Colonic mucosa (tissue), 4 donors: ENCODE results near the gene ZNF614. TPM values are rescaled to one million over a fixed set of nuclear protein-coding genes. Genes with fewer than 3 reads are reported as not detected.
A peak's percentile ranks its signal among the peaks of the same experiment; 100 is the strongest.
"Not testable (repeated sequence)": the region's sequence is repeated elsewhere in the genome, so short reads cannot be mapped to it uniquely, and the experiment has no call there.

Experiments used
- DNase-seq: peaks from one replicate; pipeline ENCODE4 v3.0.0-alpha.2; 2020
- H3K27ac ChIP-seq: fragments of 200-600 bp; one replicate; pipeline ENCODE4 v1.8.0; 2021
- H3K27me3 ChIP-seq: fragments of 200-600 bp; one replicate; pipeline ENCODE4 v1.8.0; 2021
- H3K36me3 ChIP-seq: fragments of 200-600 bp; one replicate; pipeline ENCODE4 v1.8.0; 2021
- H3K4me1 ChIP-seq: fragments of 200-600 bp; one replicate; pipeline ENCODE4 v1.8.0; 2021; ENCODE audit warnings: mild to moderate bottlenecking
- H3K4me3 ChIP-seq: fragments of 200-600 bp; one replicate; pipeline ENCODE4 v1.8.0; 2021
- H3K9ac ChIP-seq, 2 donors: one replicate each; pipeline ENCODE4 v1.7.0; 2013; ENCODE audit warnings: control low read depth in 2 of 2, low read depth in 2 of 2, low read length in 2 of 2
- H3K9me3 ChIP-seq: fragments of 200-600 bp; one replicate; pipeline ENCODE4 v1.8.0; 2021
- CTCF ChIP-seq: fragments of 200-600 bp; IDR thresholded peaks from one replicate; pipeline ENCODE4 v1.8.0; 2022; ENCODE audit warnings: antibody characterized with exemption, mild to moderate bottlenecking
- intact Hi-C: fragments of 100-400 bp; cut with DNase I; formaldehyde crosslinking; loops from one replicate; pipeline ENCODE4 v1.14.1; 2022
- total RNA-seq, 2 donors: library from RNA; stranded (reverse); fragmentation: NEBNext Ultra II Directional in 1 of 2; extraction: Animal tissue kit (Norgen Biotek cat#: 25700) in 1 of 2; gene quantifications; one replicate each; pipeline ENCODE4 v1.2.1, GENCODE V29; 2021
- donor health status: healthy.
- donor health status: DM: no; HTN: no; CAD: no.
- donor health status: DM: no; HTN: no; CAD: no.

Gene ZNF614
- 1 to 10 TPM; 3.3 to 4.2 TPM for total RNA-seq

GRCh38 chr19:52028027-52028779, at the start of gene ZNF614:
TSS of gene ZNF614 (minus strand) at chr19:52028379. CDS start at chr19:52025745, 2,634 bp downstream.
- peak within 1 kb of the TSS; percentile 78 to 94 for H3K9ac ChIP-seq
- peak within 1 kb of the TSS; percentile 54 for H3K4me3 ChIP-seq
- TF ChIP-seq CTCF = no peak
- no peaks in the 10 kb centered on the region for H3K4me1 ChIP-seq
- intact Hi-C loops = no loop called here
- no peaks in the 10 kb centered on the region for H3K27me3 ChIP-seq
- H3K27ac ChIP-seq = peak within 1 kb of the TSS; percentile 80
- H3K9me3 ChIP-seq = no peaks in the 10 kb centered on the region
- peaks cover 12% of the 10 kb centered on the region for H3K36me3 ChIP-seq
- peak; percentile 87 for DNase-seq

DNA sequence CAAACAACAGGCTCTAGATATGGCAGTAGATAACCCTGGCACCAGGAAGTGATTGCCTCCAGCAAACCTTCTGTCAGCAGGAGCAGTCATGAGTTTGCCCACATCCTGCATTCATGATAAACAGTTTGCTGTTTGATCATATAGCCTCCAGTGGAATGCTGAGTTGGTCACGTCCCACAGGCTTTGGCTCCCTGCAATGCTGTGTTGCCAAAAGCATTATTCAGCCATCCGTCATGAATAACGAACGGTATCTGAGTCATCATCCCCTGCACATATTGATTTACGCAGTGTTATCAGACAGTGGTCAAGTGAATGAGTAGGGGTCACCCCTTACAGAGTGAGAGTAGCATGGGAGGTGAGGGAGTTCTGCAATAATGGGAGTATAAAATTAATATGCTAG, 42.3 kb upstream of the ZNF614 start:
- no peak overlapping the region for H3K9ac ChIP-seq
- no peak for TF ChIP-seq CTCF
- intact Hi-C loops = no loop called here
- H3K27me3 ChIP-seq = no peaks in the 10 kb centered on the region
- H3K36me3 ChIP-seq = peaks cover 33% of the 10 kb centered on the region
- no peak overlapping the region for H3K4me3 ChIP-seq
- DNase-seq = no peak
- H3K4me1 ChIP-seq = no peaks in the 10 kb centered on the region
- H3K27ac ChIP-seq = no peak overlapping the region
- peaks cover 8% of the 10 kb centered on the region for H3K9me3 ChIP-seq

DNA sequence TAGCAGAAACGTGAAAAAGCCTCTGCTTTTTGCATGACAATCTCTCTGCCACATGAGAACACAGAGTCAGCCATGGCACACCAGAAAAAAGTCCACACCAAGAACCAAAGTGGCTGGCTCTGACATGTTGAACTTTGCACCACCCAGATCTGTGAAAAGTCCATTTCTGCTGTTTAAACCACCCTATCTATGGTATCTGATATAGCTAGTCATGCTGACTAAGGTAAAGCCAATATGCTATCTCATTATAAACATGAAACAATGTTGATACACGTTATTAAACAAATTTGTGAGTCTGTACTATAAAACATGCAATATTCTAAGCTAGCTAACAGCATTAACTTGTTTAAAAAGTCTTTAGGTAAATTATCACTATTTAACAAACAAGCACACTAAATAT, 41.5 kb upstream of the ZNF614 start:
- DNase-seq = no peak
- Histone ChIP-seq H3K4me1 (no peaks in the 10 kb centered on the region), H3K27ac (no peak overlapping the region), H3K27me3 (no peaks in the 10 kb centered on the region), H3K9ac (no peak overlapping the region), H3K9me3 (peaks cover 8% of the 10 kb centered on the region), H3K4me3 (no peak overlapping the region), H3K36me3 (peaks cover 26% of the 10 kb centered on the region)
- TF ChIP-seq CTCF = no peak
- intact Hi-C loops = no loop called here

- no peaks in the 10 kb centered on the region for H3K27me3 ChIP-seq
- H3K9me3 ChIP-seq = peaks cover 14% of the 10 kb centered on the region
Observed at GRCh38 chr19:52066258-52066863, 38.2 kb upstream of the ZNF614 start.

DNA sequence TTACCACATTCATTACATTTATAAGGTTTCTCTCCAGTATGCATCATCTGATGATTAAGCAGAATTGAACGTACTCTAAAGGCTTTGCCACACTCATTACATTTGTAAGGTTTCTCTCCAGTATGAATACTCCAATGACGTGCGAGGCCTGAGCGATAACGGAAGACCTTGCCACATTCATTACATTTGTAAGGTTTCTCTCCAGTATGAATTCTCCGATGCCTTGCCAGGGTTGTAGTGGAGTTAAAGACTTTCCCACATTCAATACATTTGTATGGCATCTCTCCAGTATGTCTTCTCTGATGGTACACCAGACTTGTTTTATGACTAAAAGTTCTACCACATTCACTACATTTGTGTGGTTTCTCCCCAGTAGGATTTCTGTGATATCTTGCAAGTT, 37.2 kb upstream of the ZNF614 start:
- H3K36me3 ChIP-seq = peaks cover 17% of the 10 kb centered on the region
- H3K4me1 ChIP-seq = no peaks in the 10 kb centered on the region
- no peak for TF ChIP-seq CTCF
- H3K27me3 ChIP-seq = no peaks in the 10 kb centered on the region
- H3K9ac ChIP-seq = no peak overlapping the region
- intact Hi-C loops = no loop called here
- no peak overlapping the region for H3K27ac ChIP-seq
- H3K9me3 ChIP-seq = peaks cover 14% of the 10 kb centered on the region
- H3K4me3 ChIP-seq = no peak overlapping the region
- no peak for DNase-seq

More at GRCh38 chr19:52066258-52066863, 38.2 kb upstream of the ZNF614 start:
- no peak overlapping the region for H3K4me3 ChIP-seq
- no peak overlapping the region for H3K27ac ChIP-seq
- H3K36me3 ChIP-seq = peaks cover 26% of the 10 kb centered on the region
- no peak for TF ChIP-seq CTCF
- no peak for DNase-seq
- H3K9ac ChIP-seq = no peak overlapping the region
- intact Hi-C loops = no loop called here
- H3K4me1 ChIP-seq = no peaks in the 10 kb centered on the region

GRCh38 chr19:52056480-52056879, 28.3 kb upstream of the ZNF614 start:
- DNase-seq, intact Hi-C loops, H3K9me3 ChIP-seq, H3K4me3 ChIP-seq, H3K36me3 ChIP-seq, H3K9ac ChIP-seq, H3K4me1 ChIP-seq, H3K27me3 ChIP-seq, H3K27ac ChIP-seq: not testable (repeated sequence)

DNA sequence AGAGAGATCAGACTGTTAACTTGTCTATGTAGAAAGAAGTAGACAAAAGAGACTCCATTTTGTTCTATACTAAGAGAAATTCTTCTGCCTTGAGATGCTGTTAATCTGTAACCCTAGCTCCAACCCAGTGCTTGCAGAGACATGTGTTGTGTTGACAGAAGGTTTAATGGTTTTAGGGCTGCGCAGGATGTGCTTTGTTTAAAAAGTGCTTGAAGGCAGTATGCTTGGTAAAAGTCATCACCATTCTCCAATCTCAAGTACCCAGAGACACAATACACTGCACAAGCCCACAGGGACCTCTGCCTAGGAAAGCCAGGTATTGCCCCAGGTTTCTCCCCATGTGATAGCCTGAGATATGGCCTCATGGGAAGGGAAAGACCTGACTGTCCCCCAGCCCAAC, 23.6 kb upstream of the ZNF614 start:
- H3K4me3 ChIP-seq = not testable (repeated sequence)

More for the DNA sequence above, 23.6 kb upstream of the ZNF614 start:
- H3K27ac ChIP-seq, H3K9me3 ChIP-seq, H3K9ac ChIP-seq, H3K36me3 ChIP-seq, H3K27me3 ChIP-seq, DNase-seq, H3K4me1 ChIP-seq, intact Hi-C loops: not testable (repeated sequence)
